H1 (cell line): ENCODE results near the gene CAPN7. TPM values are rescaled to one million over a fixed set of nuclear protein-coding genes. Genes with fewer than 3 reads are reported as not detected.

Source experiments
- KDM4A ChIP-seq: IDR thresholded peaks from one replicate; pipeline ENCODE4 v1.7.1; 2012; ENCODE audit warnings: low read depth, mild to moderate bottlenecking, moderate library complexity, low read length, inconsistent platforms; ENCODE audit not compliant: severe bottlenecking
- polyA plus RNA-seq, 7 experiments: library from polyadenylated mRNA; depleted of rRNA in 3 of 7; stranded (reverse) in 5 of 7; unstranded in 2 of 7; fragments of >200 nt in 5 of 7; fragments of 200-250 nt in 2 of 7; gene quantifications; 1 replicate in 5 of 7; 2 replicates in 1 of 7; 4 replicates in 1 of 7; pipeline versions ENCODE4 v1.2.1 to v1.2.3, GENCODE V29; 2011 to 2013; ENCODE audit warnings: missing spikeins in 2 of 7, mixed read lengths in 2 of 7
- total RNA-seq: library from RNA; stranded (reverse); fragmentation: NEBNext Ultra II Directional; extraction: Animal tissue kit (Norgen Biotek cat#: 25700); gene quantifications from 2 replicates; pipeline ENCODE4 v1.2.1, GENCODE V29; 2021
- TF ChIP-seq, protein P1 (sequence below): IDR thresholded peaks from 2 replicates; pipeline ENCODE4 v1.6.1; 2012; ENCODE audit warnings: inconsistent platforms

The CAPN7 gene
- total and polyA plus RNA-seq, 2 of the 8 experiments (the other 6 are each of a cell fraction or from before 2014, with no cell fraction given): 5.3 to 13.2 TPM

- no peak for TF ChIP-seq KDM4A
- TF ChIP-seq, protein P1, sequence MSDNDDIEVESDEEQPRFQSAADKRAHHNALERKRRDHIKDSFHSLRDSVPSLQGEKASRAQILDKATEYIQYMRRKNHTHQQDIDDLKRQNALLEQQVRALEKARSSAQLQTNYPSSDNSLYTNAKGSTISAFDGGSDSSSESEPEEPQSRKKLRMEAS: no peak
Observed at GRCh38 chr3:15220661-15221060, 14.6 kb downstream of the CAPN7 start (continued).
